ENCODE data around the gene FBXL19.

Gene FBXL19

DNA sequence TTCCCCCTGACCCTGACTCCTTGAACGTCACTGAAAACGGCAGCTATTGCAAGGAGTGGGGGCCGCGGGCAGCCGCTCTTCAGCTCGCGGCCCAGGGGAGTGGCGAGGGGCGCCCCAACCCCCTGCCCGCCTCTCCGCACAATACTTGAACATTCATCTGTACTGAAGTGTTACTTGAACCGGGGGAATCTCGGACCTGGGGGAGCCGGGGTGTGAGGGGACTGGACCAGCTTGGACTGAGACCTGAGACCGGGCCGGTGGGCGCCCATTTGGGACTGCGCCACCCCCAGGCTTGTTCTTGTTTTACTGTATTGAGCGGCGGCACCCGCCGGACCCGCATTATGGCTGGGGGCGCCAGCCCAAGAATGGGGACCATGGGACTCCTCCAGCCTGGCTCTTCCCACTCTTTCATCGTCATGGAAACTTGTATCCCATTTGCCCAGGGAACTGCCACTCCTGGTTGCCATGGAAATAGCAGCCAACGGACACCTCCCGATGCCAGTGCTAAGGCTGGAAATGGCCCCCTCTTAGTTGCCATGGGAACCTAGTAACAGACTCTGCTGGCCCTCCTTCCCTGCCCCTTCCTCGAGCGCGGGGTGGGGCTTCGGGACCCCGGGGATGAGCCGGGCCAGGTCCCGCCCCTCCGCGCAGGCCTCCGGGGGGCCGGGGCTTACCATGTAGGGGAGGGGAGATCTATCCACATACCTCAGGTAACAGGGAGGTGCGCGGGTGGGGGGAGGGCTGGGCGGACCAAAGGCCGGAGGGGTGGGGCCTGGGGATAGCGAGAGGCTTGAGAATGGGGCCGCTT is 24.7 kb downstream of the FBXL19 start:
- peak; percentile 87 for DNase-seq

DNA sequence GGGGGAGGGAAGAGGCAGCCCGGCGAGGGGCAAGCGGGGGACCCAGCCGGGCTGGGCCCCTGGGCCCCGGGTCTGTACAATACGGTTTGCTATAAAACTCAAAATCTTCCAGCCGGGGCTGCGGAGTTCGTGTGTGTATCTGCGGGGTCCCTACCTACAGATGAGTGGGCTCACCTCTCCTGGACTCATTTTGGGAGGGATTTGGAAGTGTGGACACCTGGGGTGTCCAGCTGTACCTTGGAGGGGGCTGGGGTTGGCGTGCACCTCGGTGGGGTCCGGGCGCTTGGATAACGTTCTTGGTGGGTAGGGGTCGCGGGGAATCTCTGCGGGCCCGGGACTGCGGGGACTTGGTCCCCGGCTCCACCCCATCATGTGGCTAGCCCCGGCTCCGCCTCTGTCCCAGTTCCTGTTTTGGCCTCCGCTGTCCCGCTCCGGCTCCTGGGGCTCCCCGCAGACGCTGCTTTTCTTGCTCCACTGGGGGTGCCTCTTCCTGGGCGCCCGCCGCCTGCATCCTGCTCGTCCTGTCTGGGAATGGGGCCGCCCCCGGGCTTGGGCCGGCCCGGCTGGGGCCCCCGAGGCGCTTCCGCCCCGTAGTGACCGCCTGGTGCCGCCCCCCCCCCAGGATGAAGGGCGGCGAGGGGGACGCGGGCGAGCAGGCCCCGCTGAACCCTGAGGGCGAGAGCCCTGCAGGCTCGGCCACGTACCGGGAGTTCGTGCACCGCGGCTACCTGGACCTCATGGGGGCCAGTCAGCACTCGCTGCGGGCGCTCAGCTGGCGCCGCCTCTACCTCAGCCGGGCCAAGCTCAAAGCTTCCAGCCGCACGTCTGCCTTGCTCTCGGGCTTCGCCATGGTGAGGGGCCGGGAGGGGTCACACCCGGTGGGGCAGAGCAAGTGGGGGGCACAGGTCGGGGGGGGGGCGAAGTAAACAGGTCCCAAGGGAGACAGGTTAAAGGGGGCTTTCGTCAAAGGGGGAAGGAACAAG is 25.6 kb downstream of the FBXL19 start, which contains the start of gene ORAI3:
TSS of gene ORAI3 (plus strand) at position 402 of the 983 bp plus-strand sequence. CDS start at position 624, 222 bp downstream.
- peak; percentile 78 for DNase-seq

DNA sequence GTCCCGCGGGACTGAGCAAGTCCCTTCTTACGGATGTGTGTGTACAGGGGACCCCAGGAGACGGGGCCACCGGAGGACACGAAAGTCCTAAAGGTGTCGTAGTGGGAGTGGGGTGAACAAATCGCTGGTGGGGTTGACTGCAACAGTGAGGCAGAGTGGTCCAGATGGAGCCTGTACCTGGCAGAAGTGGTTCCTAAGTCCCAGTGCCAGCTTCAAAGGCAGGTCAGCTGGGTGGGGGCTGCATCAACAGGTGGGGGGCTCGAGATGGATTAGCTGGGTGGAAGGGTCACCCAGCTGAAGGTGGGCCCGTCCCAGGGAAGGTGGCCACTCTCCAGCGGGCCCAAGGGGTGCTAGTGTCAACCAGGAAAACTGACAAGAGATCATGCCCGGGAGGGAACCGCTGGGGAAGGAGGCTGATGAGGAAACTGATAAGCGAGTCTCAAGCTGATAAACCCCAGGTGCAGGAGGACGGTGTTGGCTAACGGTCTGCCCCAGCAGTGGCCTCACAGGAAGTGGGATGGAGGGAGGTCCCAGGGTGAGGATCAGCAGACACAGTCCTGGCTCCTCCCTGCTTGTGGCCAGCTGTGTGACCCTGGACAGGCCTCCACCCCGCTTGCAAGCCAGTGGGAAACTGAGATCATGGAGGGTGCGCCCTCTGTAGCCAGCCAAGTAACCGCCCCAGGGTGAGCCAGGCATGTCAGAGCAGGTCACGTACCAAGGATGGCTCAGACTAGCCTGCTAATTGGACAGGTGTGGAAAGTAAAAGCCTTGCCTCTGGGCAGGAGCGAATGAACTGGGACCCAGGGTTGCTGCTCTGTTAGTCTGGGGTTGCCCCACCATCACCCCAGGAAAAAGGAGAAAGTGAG is 26.5 kb downstream of the FBXL19 start:
- DNase-seq: peak; percentile 97

DNA sequence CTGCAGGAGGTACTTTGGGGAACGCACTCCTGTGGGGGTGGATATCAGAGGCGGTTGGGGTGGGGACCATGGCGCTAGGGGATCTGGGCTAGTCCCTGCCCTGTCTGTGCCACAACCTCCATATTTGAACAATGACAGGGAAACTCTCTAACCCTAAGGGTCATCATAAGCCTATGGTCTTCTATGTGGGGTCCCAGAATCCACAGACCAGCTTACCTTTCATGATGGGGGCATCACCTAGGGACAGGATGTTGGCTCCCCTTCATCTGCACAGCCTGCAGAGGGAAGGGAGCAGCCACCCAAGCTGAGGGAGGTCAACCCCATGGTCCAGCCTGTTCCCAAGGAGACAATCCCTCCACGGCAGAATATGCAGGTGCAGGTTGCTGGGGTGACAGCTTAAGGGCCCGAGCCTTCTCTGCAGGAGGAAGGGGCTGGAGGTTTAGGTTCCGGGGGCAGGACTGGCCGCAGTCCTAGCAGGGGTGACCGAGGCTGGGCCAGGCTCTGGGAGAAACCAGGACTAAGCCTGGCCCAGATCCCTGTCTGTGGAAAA is 27.2 kb downstream of the FBXL19 start:
- DNase-seq: no peak

DNA sequence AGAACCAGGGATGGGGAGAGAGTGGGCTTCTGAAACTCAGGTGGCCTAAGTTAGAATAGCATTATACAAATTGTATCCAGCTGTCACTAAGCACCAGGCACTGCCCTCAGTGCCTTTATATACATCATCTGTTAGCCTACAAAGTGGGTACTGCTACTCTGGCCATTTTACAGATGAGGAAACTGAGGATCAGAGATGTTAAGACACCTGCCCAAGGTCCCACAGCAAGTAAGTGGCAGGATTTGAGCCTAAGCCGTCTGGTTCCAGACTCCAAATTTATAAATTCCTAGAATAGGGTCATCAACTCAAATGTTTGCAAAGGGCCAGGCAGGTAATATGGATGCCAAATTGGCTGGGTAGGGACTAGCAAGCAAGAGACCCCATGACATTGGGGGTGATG is 27.8 kb downstream of the FBXL19 start:
- DNase-seq: no peak

DNA sequence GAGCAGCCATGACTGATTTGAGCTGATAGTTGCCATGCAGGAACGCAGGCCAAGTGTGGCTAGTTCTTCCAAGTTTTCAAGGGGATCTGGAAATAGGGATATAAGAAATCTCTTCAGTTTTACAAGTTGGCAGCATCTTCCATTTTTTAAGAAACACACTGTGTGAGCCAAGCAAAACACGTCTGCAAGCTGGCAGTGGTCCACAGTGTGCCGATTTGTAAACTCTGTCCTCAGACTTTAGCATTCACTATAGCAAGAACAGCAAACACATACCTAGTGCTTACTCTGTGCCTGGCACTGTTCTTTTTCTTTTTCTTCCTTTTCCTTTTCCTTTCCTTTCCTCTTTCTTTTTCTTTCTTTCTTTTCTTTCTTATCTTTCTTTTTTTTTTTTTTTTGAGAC is 28.4 kb downstream of the FBXL19 start:
- DNase-seq: no peak

DNA sequence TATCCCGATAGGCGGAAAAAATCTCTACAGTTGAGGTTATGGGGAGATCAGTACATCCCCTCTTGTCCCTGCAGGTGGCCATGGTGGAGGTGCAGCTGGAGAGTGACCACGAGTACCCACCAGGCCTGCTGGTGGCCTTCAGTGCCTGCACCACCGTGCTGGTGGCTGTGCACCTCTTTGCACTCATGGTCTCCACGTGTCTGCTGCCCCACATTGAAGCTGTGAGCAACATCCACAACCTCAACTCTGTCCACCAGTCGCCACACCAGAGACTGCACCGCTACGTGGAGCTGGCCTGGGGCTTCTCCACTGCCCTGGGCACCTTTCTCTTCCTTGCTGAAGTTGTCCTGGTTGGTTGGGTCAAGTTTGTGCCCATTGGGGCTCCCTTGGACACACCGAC is 29.7 kb downstream of the FBXL19 start:
- no peak for DNase-seq

DNA sequence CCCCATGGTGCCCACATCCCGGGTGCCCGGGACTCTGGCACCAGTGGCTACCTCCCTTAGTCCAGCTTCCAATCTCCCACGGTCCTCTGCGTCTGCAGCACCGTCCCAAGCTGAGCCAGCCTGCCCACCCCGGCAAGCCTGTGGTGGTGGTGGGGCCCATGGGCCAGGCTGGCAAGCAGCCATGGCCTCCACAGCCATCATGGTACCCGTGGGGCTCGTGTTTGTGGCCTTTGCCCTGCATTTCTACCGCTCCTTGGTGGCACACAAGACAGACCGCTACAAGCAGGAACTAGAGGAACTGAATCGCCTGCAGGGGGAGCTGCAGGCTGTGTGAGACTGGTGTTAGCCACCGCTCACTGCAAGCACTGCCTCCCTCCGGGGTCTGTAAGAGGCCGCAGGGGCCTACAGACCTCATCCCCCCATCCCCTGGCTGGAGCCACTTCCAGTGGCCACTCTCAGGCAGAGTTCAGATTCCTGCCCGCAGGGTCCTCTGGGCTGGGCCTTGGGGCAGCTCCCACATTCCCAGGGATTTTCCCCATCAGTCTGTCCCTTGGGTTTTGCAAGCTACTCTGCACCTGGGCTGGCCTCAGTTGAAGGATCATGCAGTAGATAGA is 30.2 kb downstream of the FBXL19 start:
- peak; percentile 90 for DNase-seq

DNA sequence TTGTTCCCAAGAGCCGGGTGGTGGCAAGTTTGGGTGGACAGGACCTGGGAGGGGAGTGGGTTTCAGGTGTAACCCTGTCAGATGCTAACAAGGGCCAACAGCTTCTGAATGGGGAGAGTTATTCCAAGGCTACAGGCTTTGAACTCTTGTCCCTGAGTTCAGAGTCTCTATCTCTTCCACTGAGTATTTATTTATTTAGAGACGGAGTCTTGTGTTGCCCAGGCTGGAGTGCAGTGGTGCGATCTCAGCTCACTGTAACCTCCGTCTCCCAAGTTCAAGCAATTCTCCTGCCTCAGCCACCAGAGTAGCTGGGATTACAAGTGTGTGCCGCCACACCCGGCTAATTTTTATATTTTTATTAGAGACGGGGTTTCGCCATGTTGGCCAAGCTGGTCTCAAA is 31.6 kb downstream of the FBXL19 start:
- no peak for DNase-seq

DNA sequence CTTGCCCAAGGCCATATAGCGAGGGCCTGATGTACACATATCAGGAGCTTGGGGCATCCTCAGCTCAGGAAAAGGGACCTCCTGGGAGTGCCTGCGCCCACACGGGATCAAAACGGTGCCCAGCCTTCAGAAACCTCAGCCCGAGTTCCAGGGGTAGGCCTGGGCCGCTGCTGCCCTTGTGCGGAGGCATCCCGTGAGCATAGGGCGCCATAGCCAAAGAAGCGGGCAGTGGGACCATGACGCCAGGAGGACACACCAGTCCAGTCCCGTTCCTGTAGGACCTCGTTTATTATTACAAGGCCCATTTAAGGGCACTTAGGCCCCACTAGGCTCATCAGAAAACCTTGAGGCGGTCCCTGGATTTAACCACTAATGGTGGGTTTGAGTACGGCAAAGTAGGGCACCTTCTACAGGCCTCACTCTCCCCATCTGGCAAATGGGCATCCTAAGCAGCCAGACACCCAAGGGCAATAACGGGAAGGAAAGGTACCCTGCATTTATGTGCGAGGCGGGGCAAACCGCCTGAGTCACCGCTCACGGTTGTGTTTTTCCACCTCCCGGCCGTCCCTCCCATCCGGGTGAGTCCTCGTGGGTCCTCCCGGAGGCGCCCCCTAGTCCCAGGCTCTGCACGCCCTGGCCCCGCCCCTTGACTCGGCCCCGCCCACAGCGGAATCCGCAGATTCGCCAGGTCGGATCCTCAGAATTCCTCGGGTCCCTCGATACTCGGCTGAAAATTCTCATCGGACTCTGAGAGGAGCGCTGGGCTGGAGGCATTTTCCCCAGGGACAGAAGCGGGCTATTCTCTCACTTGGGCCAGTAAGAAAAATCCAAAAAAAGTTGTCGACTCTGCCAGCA is 33.5 kb downstream of the FBXL19 start:
- DNase-seq: peak; percentile 89

DNA sequence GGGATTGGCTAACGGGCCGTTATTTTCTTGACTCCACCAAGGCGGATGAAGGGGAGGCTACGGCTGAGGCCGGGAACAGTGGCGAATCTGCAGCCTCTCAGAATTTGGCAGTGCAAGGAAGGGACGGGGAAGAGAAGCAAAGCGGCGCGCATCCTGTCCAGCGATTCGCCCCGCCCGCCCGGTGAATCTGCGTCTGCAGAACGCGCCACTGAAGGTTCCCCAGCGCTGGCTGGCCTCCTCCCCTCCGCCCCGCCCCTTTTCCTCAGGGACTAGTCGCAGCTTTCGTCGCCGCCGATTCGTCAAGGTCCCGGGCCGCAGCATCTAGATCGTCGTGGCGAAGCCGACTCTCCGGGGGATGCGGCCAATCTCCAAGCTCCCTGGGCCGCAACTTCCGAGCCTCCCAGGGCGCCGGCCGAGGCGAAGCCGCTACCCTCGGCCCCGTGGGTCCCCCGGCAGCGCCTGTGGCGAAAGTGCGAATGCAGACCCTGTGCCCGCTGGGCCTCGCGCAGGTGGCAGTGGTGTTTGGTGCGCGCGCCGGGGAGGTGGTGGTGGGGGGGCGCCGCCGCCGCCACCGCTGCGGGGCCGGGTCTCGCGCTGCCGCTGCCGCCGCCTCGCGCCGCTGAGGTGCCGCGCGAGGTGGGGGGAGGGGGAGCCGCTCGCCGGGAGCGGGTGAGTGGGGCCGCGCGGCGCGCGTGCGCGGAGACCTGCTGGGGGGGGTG is 34.2 kb downstream of the FBXL19 start, which contains the start of gene SETD1A:
TSS of gene SETD1A (plus strand) at position 299 of the 719 bp plus-strand sequence. CDS start 978 bp downstream, outside the sequence.
- peak; percentile 94 for DNase-seq

DNA sequence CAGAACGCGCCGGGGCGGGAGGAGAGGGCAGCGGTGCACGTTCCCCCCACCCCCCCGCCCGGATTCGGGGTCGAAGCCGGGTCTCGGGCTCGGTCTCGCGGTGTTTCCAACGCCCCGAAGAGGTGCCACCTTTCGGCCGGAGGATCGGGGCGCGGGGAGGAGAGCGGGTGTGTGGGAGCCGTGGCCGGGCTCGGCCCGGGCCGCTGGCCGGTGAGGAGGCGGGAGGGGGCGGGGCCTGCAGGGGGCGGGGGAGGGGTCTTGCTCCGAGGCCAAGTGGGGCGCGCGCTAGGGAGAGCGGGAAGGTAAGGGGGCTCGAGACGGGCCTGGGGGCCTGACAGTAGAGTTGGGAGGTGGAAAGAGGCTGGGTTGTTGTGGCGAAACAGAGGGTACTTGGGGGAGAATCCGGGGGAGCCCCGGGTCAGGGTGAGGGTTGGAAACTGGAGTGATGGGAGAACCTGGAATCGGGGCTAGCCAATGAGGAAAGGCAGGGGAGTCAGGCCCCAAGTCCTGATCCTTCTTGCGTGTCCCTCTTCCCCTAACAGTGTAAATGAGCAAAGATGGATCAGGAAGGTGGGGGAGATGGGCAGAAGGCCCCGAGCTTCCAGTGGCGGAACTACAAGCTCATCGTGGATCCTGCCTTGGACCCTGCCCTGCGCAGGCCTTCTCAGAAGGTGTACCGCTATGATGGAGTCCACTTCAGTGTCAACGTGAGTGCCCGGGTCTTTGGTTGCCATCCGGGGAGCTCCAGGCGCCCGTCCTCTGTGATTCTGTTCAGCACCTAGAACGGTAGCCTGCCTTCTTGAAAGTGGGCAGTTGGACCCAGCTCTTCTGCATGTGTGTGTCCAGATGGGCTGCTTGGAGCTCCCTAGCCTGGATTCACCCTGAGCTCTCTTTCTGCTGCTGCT is 35.1 kb downstream of the FBXL19 start:
- DNase-seq: peak; percentile 47

DNA sequence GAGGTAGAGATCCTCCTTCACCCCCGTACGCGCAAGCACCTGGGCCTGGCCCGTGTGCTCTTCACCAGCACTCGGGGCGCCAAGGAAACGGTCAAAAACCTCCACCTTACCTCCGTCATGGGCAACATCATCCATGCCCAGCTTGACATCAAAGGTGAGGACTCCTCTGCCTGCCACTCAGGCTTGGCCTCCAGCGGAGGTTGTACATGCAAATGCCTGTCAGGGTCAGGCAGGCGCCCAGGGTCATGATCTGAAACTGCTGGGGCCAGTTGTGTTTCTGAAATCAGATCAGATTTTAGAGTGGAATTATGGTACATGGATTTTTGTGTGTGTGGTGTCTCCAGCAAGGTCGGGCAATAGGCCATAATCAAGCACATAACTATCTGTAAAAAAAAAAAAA is 38.0 kb downstream of the FBXL19 start:
- no peak for DNase-seq

DNA sequence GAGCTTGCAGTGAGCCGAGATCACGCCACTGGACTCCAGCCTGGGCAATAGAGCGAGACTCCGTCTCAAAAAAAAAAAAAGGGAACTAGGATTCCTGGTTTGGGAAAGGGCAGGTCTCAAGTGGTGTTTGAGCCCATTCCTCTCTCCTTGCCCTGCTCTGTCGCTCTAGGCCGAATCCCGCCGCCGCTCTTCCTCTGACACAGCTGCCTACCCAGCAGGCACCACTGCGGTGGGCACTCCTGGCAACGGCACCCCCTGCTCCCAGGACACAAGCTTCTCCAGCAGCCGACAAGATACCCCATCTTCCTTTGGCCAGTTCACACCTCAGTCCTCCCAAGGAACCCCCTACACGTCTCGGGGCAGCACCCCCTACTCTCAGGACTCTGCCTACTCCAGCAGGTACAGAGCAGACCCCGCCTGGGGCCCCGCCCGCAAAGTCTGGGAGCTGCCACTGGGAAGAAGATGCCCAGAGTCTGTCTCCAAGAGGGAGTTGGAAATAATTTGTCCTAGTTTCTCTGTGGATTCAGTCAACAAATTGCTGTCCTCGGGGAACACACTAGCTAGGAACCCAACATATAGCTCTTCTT is 40.6 kb downstream of the FBXL19 start:
- DNase-seq: no peak

DNA sequence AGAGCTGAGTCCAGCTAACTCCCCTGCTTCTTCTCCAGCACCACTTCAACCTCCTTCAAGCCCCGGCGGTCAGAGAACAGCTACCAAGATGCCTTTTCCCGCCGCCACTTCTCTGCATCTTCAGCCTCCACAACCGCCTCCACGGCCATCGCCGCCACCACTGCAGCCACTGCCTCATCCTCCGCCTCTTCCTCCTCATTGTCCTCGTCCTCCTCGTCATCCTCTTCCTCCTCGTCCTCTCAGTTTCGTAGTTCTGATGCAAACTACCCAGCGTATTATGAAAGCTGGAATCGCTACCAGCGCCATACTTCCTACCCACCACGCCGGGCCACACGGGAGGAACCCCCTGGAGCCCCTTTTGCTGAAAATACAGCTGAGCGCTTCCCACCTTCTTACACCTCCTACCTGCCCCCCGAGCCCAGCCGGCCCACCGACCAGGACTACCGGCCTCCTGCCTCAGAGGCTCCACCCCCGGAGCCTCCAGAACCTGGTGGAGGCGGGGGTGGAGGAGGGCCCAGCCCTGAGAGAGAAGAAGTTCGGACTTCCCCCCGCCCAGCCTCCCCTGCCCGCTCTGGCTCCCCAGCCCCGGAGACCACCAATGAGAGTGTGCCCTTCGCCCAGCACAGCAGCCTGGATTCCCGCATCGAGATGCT is 41.3 kb downstream of the FBXL19 start:
- no peak for DNase-seq

DNA sequence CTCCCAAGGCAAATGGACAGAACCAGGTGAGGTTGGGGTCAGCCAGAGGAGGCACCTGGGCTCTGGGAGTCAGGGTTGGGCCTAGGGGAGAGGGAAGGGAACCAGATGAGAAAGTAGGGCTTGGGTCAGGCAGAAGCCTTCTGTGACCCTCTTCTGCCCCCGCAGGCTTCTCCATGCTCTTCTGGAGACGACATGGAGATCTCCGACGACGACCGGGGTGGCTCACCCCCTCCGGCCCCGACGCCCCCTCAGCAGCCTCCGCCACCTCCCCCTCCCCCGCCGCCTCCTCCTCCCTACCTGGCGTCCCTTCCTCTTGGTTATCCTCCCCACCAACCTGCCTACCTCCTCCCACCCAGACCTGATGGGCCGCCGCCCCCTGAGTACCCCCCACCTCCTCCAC is 42.1 kb downstream of the FBXL19 start:
- DNase-seq: no peak

DNA sequence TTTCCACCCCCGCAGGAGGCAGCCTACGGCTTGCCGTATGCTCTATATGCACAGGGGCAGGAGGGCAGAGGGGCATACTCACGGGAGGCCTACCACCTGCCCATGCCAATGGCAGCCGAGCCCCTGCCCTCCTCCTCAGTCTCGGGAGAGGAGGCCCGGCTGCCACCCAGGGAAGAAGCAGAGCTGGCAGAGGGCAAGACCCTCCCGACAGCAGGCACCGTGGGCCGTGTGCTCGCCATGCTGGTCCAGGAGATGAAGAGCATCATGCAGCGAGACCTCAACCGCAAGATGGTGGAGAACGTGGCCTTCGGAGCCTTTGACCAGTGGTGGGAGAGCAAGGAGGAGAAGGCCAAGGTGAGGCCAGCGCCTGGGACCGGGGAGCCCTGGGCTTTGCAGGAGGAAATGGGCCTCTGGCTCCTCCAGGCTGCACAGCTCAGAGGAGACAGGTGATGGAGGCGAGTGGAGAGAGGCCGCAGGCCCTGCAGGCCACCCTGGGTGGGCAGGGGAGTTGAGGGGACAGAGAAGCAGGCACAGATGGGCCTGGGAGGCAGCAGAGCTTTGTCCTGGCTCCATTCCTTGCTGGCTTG is 42.8 kb downstream of the FBXL19 start:
- no peak for DNase-seq

DNA sequence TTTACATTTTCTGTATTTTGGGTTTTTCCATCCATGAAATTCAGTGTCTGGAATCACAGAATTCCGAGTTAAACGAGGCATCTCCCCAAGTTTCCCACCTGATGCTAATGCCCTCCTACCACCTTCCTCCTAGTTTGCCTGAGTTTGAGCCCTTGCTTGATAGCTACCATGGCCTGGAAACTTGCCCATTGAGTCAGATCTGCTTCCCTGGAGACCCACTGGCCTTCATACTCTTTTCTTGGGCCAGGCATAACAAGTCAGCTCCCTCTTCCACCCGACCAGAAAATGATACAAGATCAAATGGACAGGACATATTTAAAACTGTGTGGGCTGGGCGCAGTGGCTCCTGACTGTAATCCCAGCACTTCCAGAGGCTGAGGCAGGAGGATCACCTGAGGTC is 44.4 kb downstream of the FBXL19 start:
- DNase-seq: no peak

All from hematopoietic multipotent progenitor cell treated with erythropoietin and hydrocortisone succinate and interleukin-3 and kit ligand, for 8 days (in vitro differentiated cells).